K562 (cell line): Measurements from ENCODE around the gene MEA1.
"Not testable (repeated sequence)": the region's sequence is repeated elsewhere in the genome, so short reads cannot be mapped to it uniquely, and the experiment has no call there.

ENCODE experiments used
- CTCF ChIP-seq, 3 experiments: IDR thresholded peaks in 2 of 3; conservative IDR thresholded peaks in 1 of 3; 2 replicates each; pipeline ENCODE4 v1.5.1; 2011 to 2012; ENCODE audit warnings: low read length in 3 of 3, mild to moderate bottlenecking in 3 of 3, control low read depth in 2 of 3, improper control_type of control experiment in 1 of 3, inconsistent platforms in 1 of 3, low read depth in 1 of 3, mixed read lengths in 1 of 3, moderate library complexity in 1 of 3; ENCODE audit not compliant: insufficient read depth in 2 of 3
- EZH2 ChIP-seq: IDR thresholded peaks from 2 replicates; pipeline ENCODE4 v1.6.1; 2012; ENCODE audit warnings: low read depth, mild to moderate bottlenecking, inconsistent platforms, low read length, borderline replicate concordance
- FOXK2 ChIP-seq, 2 experiments: fragments of 450-650 bp; IDR thresholded peaks in 1 of 2; conservative IDR thresholded peaks in 1 of 2; 2 replicates each; pipeline ENCODE4 v1.6.1; 2016; ENCODE audit warnings: low read depth in 2 of 2, mild to moderate bottlenecking in 1 of 2
- MAFK ChIP-seq: IDR thresholded peaks from 2 replicates; pipeline ENCODE4 v1.6.1; 2011; ENCODE audit warnings: low read length, improper control_type of control experiment
- MED1 ChIP-seq: sonication (generic); formaldehyde crosslinking; IDR thresholded peaks from 2 replicates; pipeline ENCODE4 v1.8.1; 2023; ENCODE audit warnings: missing genetic modification reagents, borderline replicate concordance
- ZNF121 ChIP-seq: sonication (generic); formaldehyde crosslinking; conservative IDR thresholded peaks from 2 replicates; pipeline ENCODE4 v1.8.0; 2022; ENCODE audit warnings: missing genetic modification reagents
- ZNF174 ChIP-seq: fragments of 250-450 bp; sonication (Bioruptor Pico); IDR thresholded peaks from 2 replicates; pipeline ENCODE4 v1.4.0; 2020; ENCODE audit warnings: mild to moderate bottlenecking
- ZNF449 ChIP-seq: fragments of 250-450 bp; sonication (Bioruptor Pico); IDR thresholded peaks from 2 replicates; pipeline ENCODE4 v1.8.0; 2022; ENCODE audit warnings: moderate library complexity, mild to moderate bottlenecking, inconsistent platforms

GRCh38 chr6:42998205-42998604, 15.5 kb downstream of the MEA1 start:
- not testable (repeated sequence) for TF ChIP-seq MAFK; CTCF (IDR thresholded peaks at IDR 0.05 in 2 of 3, conservative IDR thresholded peaks at IDR 0.05 in 1 of 3; ENCODE audit: insufficient read depth in 2 of 3, low read depth in 1 of 3, low read length in 3 of 3); ZNF174 (CRISPR knock-in tag); EZH2; FOXK2 (conservative IDR thresholded peaks at IDR 0.05 in 1 of 2, IDR thresholded peaks at IDR 0.05 in 1 of 2; ENCODE audit: low read depth in 2 of 2); MED1 (CRISPR knock-in tag); ZNF121 (CRISPR knock-in tag); ZNF449 (CRISPR knock-in tag)
